ENCODE measurements around the gene PIP4K2A.

- TF ChIP-seq CTCF (IDR thresholded peaks at IDR 0.05; ENCODE audit: poor library complexity) = no peak
- TF ChIP-seq EZH2 (IDR thresholded peaks at IDR 0.05; ENCODE audit: borderline replicate concordance) = no peak
Measured at GRCh38 chr10:22613011-22613410, 101.4 kb downstream of the PIP4K2A start.
